IPS-20b (cell line): Measurements from ENCODE around the gene IL21R.
"Not testable (repeated sequence)": the region's sequence is repeated elsewhere in the genome, so short reads cannot be mapped to it uniquely, and the experiment has no call there.

Experiments
- H3K27ac ChIP-seq: one replicate; pipeline ENCODE4 v1.5.1; 2013; ENCODE audit warnings: low read length
- H3K27me3 ChIP-seq: 2 replicates; pipeline ENCODE4 v1.6.1; 2013; ENCODE audit warnings: mild to moderate bottlenecking, low read length, inconsistent platforms; ENCODE audit not compliant: insufficient read depth
- H3K36me3 ChIP-seq: 2 replicates; pipeline ENCODE4 v1.6.1; 2013; ENCODE audit warnings: low read depth, mild to moderate bottlenecking, inconsistent platforms, low read length, moderate library complexity; ENCODE audit not compliant: insufficient read depth
- H3K4me1 ChIP-seq: 2 replicates; pipeline ENCODE4 v1.6.1; 2013; ENCODE audit warnings: mild to moderate bottlenecking, control low read depth, inconsistent platforms, low read length, moderate library complexity; ENCODE audit not compliant: insufficient read depth
- H3K4me3 ChIP-seq: 2 replicates; pipeline ENCODE4 v1.5.1; 2013; ENCODE audit warnings: mild to moderate bottlenecking, low read length, inconsistent platforms
- H3K9ac ChIP-seq: 2 replicates; pipeline ENCODE4 v1.6.1; 2013; ENCODE audit warnings: low read depth, mild to moderate bottlenecking, inconsistent platforms, low read length, moderate library complexity
- H3K9me3 ChIP-seq: 2 replicates; pipeline ENCODE4 v1.6.1; 2013; ENCODE audit warnings: mild to moderate bottlenecking, low read depth, low read length, inconsistent platforms; ENCODE audit not compliant: insufficient read depth

The IL21R gene

DNA sequence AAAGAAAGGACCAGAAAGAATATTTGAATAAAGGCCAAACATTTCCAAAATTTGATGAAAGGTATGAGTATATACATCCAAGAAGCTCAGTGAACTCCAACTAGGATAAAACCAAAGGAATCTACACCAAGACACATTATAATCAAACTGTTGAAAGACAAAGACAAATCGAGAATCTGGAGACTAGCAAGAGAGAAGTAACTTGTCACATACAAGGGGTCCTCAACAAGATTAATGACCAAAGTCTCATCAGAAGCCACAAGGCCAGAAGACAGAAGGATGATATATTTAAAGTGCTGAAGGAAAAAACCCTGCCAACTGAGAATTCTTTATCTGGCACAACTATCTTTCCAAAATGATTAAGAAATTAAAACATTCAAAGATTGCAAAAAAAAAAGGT is 9.3 kb upstream of the IL21R start:
- Histone ChIP-seq H3K27me3 (no peaks in the 10 kb centered on the region), H3K4me3 (no peak overlapping the region), H3K9me3 (no peaks in the 10 kb centered on the region), H3K4me1 (no peaks in the 10 kb centered on the region), H3K9ac (no peak overlapping the region), H3K27ac (no peak overlapping the region), H3K36me3 (no peaks in the 10 kb centered on the region)

DNA sequence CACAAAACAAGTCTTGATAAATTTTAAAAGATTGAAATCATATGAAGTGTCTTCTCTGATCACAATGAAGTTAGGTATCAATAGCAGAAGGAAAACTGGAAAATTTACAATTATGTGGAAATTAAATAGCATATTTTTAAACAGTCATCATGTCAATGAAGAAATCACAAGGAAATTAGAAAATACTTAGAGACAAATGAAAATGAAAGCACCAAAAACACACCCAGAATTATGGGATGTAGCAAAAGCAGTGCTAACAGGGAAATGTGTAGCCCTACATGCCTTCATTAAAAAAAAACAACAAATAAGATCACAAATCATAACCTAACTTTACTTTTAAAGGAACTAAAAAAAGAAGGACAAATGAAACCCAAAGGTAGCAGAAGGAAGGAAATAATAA is 7.5 kb upstream of the IL21R start:
- no peaks in the 10 kb centered on the region for H3K4me1 ChIP-seq
- no peak overlapping the region for H3K9ac ChIP-seq
- H3K36me3 ChIP-seq = no peaks in the 10 kb centered on the region
- H3K27ac ChIP-seq = no peak overlapping the region
- no peak overlapping the region for H3K4me3 ChIP-seq
- no peaks in the 10 kb centered on the region for H3K9me3 ChIP-seq
- H3K27me3 ChIP-seq = no peaks in the 10 kb centered on the region

DNA sequence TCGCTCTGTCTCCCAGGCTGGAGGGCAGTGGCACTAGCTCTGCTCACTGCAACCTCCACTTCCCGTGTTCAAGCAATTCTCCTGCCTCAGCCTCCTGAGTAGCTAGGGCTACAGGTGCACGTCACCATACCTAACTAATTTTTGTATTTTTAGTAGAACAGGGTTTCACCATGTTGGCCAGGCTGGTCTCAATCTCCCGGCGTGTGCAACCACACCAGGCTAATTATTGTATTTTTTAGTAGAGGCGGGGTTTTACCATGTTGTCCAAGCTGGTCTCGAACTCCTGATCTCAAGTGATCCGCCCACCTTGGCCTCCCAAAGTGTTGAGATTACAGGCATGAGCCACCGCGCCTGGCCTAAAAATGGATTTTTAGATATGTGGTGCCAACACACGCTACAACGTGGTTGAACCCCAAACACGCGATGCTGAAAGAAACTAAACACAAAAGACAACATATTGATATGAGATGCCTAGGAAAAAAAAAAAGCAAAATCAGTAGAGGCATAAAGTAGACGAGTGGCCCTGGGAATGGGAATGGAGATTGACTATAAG is 3.6 kb upstream of the IL21R start:
- not testable (repeated sequence) for H3K9ac ChIP-seq, H3K36me3 ChIP-seq, H3K9me3 ChIP-seq, H3K4me3 ChIP-seq, H3K27ac ChIP-seq, H3K4me1 ChIP-seq, H3K27me3 ChIP-seq

DNA sequence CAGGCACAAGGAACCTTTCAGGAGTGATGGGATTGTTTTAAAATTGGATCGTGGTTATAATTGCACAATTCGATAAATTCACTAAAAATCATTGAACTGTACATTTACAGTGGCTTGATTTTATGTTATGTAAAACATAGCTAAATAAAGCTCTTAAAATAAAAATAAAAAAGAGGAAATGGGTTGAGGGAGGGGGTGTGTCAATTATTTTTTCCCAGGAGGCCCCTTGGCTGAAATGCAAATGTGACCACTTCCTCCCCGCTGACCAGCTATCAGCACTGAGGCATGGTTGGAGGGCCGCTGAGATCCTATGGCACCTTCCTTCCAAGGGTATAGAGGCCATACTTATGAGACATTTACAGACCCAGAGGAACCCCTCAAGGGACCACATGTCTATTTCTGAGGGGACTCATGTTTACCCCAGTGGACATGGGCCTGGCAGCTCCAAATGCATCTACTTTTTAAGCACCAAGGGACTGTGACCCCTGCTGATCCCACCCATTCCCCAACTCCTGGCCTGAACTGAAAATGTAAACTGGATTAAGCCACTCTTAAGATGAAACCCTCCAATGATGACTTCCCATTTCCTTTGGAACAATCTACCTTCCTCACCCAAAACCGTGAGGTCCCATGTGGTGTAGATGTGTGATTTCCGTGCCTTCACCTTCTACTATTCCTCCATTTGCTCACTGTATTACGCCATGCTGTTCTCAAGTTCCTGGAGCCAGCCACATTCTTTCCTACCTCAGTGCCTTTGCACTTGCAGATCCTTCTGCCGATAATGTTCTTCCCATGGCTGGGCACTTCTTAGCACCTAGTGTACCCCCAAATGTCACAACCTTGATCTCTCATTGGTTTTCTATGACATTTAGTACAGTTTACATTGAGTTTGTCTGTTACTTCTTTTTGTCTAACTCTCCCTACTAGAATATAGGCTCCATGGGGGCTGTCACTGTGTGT is 2.8 kb upstream of the IL21R start:
- no peaks in the 10 kb centered on the region for H3K9me3 ChIP-seq
- H3K4me1 ChIP-seq = no peaks in the 10 kb centered on the region
- H3K36me3 ChIP-seq = no peaks in the 10 kb centered on the region
- H3K4me3 ChIP-seq = no peak overlapping the region
- no peaks in the 10 kb centered on the region for H3K27me3 ChIP-seq
- no peak overlapping the region for H3K27ac ChIP-seq
- no peak overlapping the region for H3K9ac ChIP-seq

DNA sequence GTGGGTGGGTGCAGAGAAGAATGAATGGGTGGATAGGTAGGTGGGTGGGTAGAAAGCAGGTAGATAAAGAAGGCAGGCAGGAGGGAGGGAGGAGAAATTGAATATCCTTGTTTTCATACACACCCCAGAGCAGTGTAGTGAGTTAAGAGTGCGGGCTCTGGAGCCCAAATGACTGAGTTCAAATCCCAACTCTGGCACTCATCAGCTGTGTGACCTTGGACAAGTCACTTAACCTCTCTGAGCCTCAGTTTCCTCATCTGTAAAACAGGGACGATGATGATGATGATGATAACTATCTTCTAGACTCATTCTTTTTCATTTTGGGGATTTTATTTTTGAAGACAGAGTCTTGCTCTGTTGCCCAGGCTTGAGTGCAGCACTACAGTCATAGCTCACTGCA is 2.0 kb upstream of the IL21R start:
- Histone ChIP-seq H3K4me1 (no peaks in the 10 kb centered on the region), H3K4me3 (no peak overlapping the region), H3K27me3 (no peaks in the 10 kb centered on the region), H3K9me3 (no peaks in the 10 kb centered on the region), H3K9ac (no peak overlapping the region), H3K36me3 (no peaks in the 10 kb centered on the region), H3K27ac (no peak overlapping the region)

DNA sequence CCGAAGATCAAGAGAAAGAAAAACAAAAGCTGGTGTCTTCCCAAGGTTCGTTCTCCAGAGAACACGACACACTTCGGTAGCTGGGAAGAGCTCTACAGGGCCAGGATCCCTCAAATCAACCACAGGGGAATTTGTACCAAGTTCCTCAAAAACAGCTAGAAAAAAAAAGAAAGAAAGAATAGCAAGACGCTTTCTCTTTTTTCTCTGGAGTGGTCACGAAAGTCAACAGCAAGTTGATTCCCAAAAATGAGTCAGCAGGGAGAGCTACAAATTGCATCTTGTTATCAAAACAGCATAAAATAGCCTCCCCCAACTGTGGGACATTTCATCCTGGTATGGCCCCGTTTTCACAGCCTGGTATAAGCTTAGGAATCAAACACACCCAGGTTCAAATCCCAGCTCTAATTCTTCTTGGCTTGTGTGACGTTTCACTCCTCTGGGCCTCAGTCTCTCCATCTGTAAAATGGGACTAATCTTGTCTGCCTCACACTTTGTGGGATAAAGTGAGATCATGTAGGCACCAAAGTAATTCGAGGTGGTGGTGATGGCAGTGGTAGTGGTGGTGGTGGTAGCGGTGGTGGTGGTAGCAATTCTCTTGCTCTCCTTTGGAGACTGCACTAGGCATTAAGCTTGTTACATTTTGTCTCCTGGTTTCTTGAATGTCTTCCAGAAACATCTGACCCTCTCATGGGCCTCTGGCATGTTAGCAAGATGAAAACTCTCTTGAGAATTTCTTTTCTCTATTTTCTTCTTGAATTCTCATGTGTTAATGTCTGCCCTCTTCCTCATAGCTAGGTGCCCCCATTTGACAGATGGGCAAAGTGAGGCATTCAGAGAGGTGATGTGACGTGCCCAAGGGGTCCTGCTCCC is 988 bp upstream of the IL21R start:
- no peaks in the 10 kb centered on the region for H3K27me3 ChIP-seq
- H3K4me3 ChIP-seq = no peak overlapping the region
- no peaks in the 10 kb centered on the region for H3K36me3 ChIP-seq
- no peaks in the 10 kb centered on the region for H3K9me3 ChIP-seq
- no peak overlapping the region for H3K27ac ChIP-seq
- H3K4me1 ChIP-seq = no peaks in the 10 kb centered on the region; the same call in 1 of the 2 replicates
- no peak overlapping the region for H3K9ac ChIP-seq

DNA sequence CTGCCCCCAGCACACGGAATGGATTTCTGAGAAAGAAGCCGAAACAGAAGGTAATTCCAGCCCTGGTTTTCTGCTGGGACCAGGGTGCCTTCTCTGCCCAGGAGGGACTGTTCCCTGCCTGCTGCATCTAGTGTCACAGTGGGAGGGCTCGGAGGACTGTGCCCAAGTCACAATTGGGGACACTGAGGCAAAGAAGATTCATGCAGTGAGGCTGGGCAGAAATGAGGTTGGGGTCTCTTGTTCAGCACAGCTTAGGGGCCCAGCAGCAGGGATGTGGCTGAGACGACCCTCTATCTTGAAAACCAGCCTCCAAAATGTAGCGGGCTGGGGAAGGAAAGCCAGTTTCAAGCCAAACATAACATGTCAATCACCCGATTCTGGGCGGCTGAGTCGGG is 592 bp downstream of the IL21R start:
- Histone ChIP-seq H3K9ac (no peak overlapping the region), H3K4me3 (no peak overlapping the region)

DNA sequence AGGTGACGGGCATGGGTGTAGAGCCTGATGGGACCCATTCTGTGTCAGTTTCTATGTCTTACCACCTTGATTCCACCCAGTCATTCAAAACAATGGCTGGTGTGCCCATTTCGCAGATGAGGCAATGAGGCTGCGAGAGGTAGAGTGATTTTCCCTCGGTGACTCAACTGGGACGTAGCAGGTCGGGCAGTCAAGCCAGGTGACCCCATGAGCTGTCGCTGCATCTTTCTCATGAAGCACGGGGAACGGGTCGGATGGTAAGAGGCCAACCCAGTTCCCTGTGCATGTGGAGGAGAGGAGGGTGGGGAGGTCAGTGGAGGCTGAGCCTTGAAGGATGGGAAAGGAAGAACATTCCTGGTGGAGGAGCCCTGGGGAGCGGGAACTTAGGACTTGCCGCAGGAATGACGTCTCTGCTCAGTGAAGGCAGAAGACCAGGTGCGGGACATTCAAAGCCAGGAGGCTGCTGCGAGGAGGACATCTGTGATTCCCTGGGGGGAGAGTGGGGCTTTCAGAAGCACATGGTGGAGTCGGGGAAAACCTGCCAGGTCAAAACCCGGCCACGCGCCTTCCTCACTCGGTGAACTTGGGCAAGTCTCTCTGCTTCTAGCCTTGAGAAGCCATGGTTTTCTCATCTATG is 1.1 kb downstream of the IL21R start:
- Histone ChIP-seq H3K9me3 (no peaks in the 10 kb centered on the region), H3K4me3 (no peak overlapping the region), H3K27ac (no peak overlapping the region), H3K36me3 (no peaks in the 10 kb centered on the region), H3K27me3 (no peaks in the 10 kb centered on the region), H3K4me1 (no peaks in the 10 kb centered on the region; the same call in 1 of the 2 replicates), H3K9ac (no peak overlapping the region)

More for the DNA sequence above, 592 bp downstream of the IL21R start:
- no peaks in the 10 kb centered on the region for H3K36me3 ChIP-seq
- no peak overlapping the region for H3K27ac ChIP-seq
- no peaks in the 10 kb centered on the region for H3K27me3 ChIP-seq
- H3K9me3 ChIP-seq = no peaks in the 10 kb centered on the region
- no peaks in the 10 kb centered on the region; the same call in 1 of the 2 replicates for H3K4me1 ChIP-seq

DNA sequence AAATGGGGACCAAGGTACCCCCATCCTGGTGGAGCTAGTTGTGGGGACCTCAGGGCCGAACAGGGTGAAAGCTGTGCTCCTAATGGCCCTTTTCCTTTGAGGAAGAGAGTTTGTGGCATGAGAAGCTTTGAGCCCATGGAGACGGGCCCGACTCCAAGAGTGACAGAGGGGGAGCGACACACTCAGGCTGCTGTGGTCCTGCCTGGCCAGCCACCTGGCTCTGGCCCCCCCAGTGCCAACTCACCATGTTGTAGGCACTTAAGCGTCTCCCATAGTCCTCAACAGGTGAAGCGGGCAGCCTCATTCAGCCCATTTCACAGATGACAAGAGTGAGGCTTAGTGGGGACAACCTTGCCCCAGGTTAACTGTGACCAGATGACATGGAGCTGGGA is 1.6 kb downstream of the IL21R start:
- H3K9me3 ChIP-seq = no peaks in the 10 kb centered on the region
- H3K4me3 ChIP-seq = no peak overlapping the region
- H3K36me3 ChIP-seq = no peaks in the 10 kb centered on the region
- no peak overlapping the region for H3K9ac ChIP-seq
- H3K27ac ChIP-seq = no peak overlapping the region
- H3K27me3 ChIP-seq = no peaks in the 10 kb centered on the region
- H3K4me1 ChIP-seq = no peaks in the 10 kb centered on the region; the same call in 1 of the 2 replicates

DNA sequence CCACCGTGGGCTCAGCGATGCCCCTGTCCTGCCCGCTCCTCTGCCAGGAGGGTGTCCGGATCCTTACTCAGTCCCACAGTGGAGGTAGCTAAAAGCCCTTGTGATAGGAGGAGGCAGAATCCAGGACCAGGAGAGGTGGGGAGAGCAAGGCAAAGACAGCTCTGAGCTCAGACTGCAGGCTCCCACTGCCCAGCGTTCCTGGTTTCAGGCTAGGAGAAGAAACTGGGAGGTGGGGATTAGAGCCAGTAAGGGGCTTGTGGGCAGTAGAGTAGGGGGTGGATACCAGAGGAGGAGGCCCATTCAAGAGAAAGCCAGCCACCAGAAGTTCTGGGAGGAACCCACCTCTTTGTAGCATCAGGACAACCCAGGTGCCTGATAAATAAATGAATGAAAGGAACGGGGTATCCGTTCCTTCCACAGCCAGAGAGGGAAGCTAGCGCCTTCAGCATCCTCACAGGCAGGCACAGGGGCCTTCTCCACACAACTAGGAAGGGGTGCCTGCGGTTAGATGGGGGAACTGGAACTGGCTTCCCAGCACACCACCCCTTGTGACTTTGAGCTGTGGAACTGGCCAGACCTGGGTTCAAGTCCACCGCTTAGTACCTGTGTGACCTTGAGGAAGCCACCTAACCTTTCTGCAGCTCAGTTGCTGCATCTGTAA is 2.3 kb downstream of the IL21R start:
- H3K9ac ChIP-seq = no peak overlapping the region
- no peaks in the 10 kb centered on the region; the same call in 1 of the 2 replicates for H3K4me1 ChIP-seq
- H3K27ac ChIP-seq = no peak overlapping the region
- no peaks in the 10 kb centered on the region for H3K36me3 ChIP-seq
- H3K9me3 ChIP-seq = peaks cover under 1% of the 10 kb centered on the region; the same call in 1 of the 2 replicates
- H3K27me3 ChIP-seq = no peaks in the 10 kb centered on the region
- H3K4me3 ChIP-seq = no peak overlapping the region
